WTC11 (cell line): ENCODE measurements around the gene POLDIP3.

ENCODE experiments used
- NR1H2 ChIP-seq: sonication (generic); formaldehyde crosslinking; IDR thresholded peaks from 2 replicates; pipeline ENCODE4 v1.9.0; 2021; ENCODE audit warnings: mild to moderate bottlenecking, moderate library complexity, missing genetic modification reagents
- NR2C2 ChIP-seq: sonication (generic); formaldehyde crosslinking; IDR thresholded peaks from 2 replicates; pipeline ENCODE4 v1.8.0; 2022; ENCODE audit warnings: mild to moderate bottlenecking, missing genetic modification reagents

DNA sequence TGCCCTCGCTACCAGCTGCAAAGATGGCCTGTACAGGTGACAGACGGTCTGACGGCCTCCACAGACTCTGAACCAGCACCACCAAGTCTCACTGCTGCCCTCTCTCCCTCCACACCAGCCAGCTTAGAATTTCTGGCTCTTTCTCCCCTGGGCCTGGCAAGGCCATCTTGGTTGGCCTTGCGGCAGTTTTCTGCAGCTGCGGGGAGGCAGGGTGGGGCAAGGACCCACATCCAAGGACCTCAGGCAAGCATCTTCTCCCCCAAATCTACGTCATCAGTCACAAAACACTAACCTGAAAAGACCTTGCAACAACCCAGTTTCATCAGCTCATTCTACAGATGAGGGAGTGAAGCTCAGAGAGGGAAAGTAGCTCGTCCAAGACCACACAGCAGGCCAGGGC lies 11.7 kb upstream of the POLDIP3 start:
- TF ChIP-seq NR2C2 (no peak), NR1H2 (no peak)
